GM08714 (cell line): ENCODE data around the gene LGALS1.
"Not testable (repeated sequence)": the region's sequence is repeated elsewhere in the genome, so short reads cannot be mapped to it uniquely, and the experiment has no call there.

Source experiments
- H3K4me3 ChIP-seq: fragments of 200-500 bp; sonication (Bioruptor generic); 2 replicates; pipeline ENCODE4 v1.5.1; 2014; ENCODE audit warnings: mild to moderate bottlenecking, low read length, inconsistent platforms
- ZNF274 ChIP-seq: IDR thresholded peaks from 2 replicates; pipeline ENCODE4 v1.6.1; 2012; ENCODE audit warnings: mild to moderate bottlenecking, low read depth, low read length

Gene LGALS1

GRCh38 chr22:37704645-37705044 is 29.2 kb downstream of the LGALS1 start:
- TF ChIP-seq ZNF274, result no peak
- no peak overlapping the region for H3K4me3 ChIP-seq

- H3K4me3 ChIP-seq, result no peak overlapping the region
Measured at GRCh38 chr22:37705205-37705604, 29.8 kb downstream of the LGALS1 start.

DNA sequence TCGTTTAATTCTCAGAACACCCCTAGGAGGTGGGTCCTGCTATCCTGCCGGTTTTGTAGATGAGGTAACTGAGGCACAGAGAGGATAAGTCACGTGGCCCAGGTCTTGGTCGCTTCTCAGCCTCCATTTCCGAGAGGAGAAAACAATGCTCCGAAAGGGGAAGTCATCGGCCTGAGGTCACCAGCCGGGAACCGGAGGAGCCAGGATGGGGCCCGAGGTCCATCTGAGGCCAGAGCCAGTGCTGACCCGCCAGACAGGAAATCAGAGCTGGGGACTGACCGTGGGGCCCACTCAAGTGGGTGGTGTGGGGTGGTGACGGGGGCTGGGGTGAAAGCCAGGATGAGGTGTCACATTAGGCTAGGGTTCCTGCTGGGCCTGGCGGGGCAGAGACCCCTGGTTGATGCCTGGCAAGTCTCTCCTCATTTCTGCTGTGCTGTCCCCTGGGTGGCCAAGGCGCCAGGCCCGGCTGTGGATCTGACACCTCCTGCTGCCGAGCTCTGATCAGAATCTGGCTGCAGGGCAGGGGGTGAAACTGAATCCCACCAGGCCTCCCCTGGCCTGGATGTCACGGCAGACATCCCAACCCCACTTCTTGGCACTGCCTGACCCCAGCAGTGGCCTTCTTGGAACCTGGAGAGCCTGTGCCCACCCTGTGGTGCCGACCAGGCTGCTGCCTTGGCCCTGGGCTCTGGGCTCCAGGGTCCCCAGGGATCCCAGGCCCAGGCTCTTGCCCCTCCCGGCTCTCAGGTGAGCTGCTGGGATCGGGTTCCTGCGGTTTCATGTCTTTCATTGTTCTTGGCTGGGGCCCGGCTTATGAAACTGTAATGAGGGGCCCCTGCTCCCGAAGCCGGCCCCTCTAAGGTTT is 33.4 kb downstream of the LGALS1 start:
- no peak overlapping the region for H3K4me3 ChIP-seq
- TF ChIP-seq ZNF274, result no peak

More at GRCh38 chr22:37705205-37705604, 29.8 kb downstream of the LGALS1 start:
- TF ChIP-seq ZNF274, result no peak

DNA sequence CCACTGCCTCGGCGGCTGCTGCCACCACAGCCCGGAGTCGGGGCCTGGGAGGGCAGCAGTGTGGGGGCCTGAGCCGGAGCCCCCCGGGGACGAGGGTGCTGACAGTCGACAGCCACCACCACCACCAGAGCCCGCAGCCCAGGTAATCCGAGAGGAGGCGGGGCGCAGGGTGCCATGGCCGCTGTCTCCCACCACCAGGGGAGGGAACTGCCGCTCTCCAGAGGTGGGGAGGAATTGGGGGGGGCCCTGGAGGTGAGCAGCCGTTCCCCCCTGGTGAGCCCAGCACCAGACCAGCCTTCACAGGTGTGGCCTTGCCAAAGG is 34.0 kb downstream of the LGALS1 start:
- TF ChIP-seq ZNF274, result no peak
- no peak overlapping the region for H3K4me3 ChIP-seq

DNA sequence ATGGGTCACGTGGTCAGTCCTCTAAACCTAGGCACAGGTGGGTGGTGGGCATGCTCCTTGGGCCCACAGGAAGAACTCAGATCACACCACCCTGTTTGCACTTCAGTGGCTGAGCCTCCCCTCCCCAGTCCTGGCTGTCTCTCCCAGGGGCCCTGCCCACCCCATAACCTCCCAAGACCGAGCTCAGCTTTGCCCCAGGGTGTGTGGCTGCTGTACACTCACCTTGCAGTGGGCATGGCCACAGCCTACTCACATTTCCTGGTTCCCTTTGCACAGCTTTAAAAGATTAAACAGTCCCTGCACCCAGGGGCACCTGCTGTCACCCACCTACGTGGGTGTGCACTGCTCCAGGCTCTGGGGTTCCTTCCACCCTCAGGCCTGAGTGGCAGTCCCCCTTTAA is 35.2 kb downstream of the LGALS1 start:
- no peak overlapping the region for H3K4me3 ChIP-seq
- TF ChIP-seq ZNF274, result no peak

- H3K4me3 ChIP-seq, result no peak overlapping the region
- no peak for TF ChIP-seq ZNF274
Measured at GRCh38 chr22:37711490-37711889, 36.1 kb downstream of the LGALS1 start.

DNA sequence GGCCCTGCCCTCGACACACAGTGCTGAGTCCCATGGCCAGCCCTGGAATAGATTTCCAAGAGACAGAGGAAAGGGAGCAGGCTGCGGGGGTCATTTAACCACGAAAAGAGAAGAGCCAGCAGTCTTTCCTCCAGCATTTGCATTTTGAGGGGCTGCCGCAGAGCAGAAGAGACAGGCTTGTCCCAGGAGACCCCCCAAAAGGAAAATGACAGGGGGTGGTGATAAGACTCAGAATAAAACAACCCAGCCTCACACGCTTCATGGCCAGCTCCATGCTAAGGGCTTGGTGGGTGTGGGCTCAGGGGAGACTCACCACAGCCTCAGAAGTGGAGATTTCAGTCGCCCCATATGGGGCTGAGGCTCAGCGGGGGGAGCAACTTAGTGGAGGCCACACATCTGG is 38.3 kb downstream of the LGALS1 start:
- H3K4me3 ChIP-seq, result no peak overlapping the region
- TF ChIP-seq ZNF274, result no peak

- TF ChIP-seq ZNF274, result no peak
- no peak overlapping the region for H3K4me3 ChIP-seq
Measured at GRCh38 chr22:37714634-37715033, 39.2 kb downstream of the LGALS1 start.

DNA sequence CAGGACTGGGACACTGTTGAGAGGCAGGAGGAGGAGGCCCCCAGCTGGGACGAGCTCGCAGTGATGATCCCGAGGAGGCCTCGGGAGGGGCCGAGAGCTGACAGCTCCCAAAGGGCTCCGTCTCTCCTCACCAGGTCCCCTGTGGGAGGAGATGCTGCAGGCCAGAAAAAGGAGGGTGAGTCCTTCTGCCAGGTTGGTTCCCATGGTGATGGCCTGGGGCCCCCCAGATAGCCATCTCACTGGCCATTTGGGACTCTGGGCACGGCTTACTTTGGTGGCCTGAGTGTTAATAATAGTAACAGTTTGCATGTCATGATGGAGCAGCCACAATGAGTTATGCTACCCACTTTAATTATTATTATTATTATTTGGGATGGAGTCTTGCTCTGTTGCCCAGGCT is 40.3 kb downstream of the LGALS1 start:
- TF ChIP-seq ZNF274, result no peak
- no peak overlapping the region for H3K4me3 ChIP-seq

- no peak for TF ChIP-seq ZNF274
- no peak overlapping the region for H3K4me3 ChIP-seq
Measured at GRCh38 chr22:37716708-37717107, 41.3 kb downstream of the LGALS1 start.

DNA sequence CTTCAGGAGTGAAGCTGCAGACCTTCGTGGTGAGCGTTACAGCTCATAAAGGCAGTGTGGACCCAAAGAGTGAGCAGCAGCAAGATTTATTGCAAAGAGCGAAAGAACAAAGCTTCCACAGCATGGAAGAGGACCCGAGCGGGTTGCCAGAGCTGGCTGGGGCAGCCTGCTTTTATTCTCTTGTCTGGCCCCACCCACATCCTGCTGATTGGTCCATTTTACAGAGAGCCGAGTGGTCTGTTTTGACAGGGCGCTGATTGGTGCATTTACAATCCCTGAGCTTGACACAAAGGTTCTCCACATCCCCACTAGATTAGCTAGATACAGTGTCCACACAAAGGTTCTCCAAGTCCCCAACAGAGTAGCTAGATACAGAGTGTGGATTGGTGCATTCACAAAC is 41.8 kb downstream of the LGALS1 start:
- not testable (repeated sequence) for H3K4me3 ChIP-seq

GRCh38 chr22:37717746-37718305 is 42.4 kb downstream of the LGALS1 start:
- H3K4me3 ChIP-seq, result not testable (repeated sequence)

GRCh38 chr22:37725551-37726240 is 50.3 kb downstream of the LGALS1 start:
- H3K4me3 ChIP-seq, result no peak overlapping the region
- no peak for TF ChIP-seq ZNF274

DNA sequence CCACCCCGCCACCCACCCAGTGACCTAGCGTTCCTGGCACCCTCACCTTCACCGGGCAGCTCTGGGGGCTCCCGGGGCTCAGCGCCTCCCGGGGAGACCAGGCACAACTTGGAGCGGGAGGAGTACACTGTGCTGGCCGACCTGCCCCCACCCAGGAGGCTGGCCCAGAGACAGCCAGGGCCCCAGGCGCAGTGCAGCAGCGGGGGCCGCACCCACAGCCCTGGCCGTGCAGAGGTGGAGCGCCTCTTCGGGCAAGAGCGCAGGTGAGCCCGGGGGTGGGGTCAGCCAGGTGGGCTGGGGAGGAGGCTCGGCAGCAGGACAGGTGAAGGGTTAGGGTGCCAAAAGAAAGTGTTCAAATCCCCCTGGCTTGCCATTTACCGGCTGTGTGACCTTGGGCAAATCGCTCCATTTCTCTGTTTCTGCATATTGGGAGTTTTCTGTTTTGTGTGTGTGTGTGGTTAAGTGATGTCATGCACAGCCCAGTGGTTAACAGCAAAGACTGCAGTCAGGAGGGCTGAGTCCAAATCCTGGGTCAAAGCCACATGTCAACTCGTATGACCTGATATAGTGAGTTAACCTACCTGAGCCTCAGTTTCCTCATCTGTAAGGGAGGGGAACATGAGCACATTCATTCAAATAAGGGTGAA is 50.9 kb downstream of the LGALS1 start:
- H3K4me3 ChIP-seq, result no peak overlapping the region
- no peak for TF ChIP-seq ZNF274

- H3K4me3 ChIP-seq, result no peak overlapping the region
- no peak for TF ChIP-seq ZNF274
Measured at GRCh38 chr22:37728620-37729019, 53.2 kb downstream of the LGALS1 start.
